Prostate gland (tissue), 2 donors: ENCODE measurements around the gene SHQ1.

ENCODE experiments used
- CTCF ChIP-seq, 4 experiments: fragments of 200-600 bp in 2 of 4; fragments of 450-650 bp in 2 of 4; sonication (generic) in 2 of 4; IDR thresholded peaks; 1 replicate in 3 of 4; 2 replicates in 1 of 4; pipeline ENCODE4 v1.5.1; 2016 to 2019; ENCODE audit warnings: antibody characterized with exemption in 4 of 4, mild to moderate bottlenecking in 2 of 4, moderate library complexity in 2 of 4
- POLR2A ChIP-seq: fragments of 450-650 bp; IDR thresholded peaks from one replicate; pipeline ENCODE4 v1.6.1; 2016; ENCODE audit warnings: antibody characterized with exemption, mild to moderate bottlenecking
- POLR2AphosphoS5 ChIP-seq: sonication (generic); formaldehyde crosslinking; IDR thresholded peaks from one replicate; pipeline ENCODE4 v1.6.1; 2017; ENCODE audit warnings: antibody characterized with exemption

GRCh38 chr3:72803573-72803972, 44.7 kb downstream of the SHQ1 start:
- no peak for TF ChIP-seq POLR2A
- no peak for TF ChIP-seq CTCF (IDR thresholded peaks at IDR 0.05)
- TF ChIP-seq POLR2AphosphoS5: no peak
